ENCODE results near the gene TRPM7.
"Not testable (repeated sequence)": the region's sequence is repeated elsewhere in the genome, so short reads cannot be mapped to it uniquely, and the experiment has no call there.

Gene TRPM7, protein sequence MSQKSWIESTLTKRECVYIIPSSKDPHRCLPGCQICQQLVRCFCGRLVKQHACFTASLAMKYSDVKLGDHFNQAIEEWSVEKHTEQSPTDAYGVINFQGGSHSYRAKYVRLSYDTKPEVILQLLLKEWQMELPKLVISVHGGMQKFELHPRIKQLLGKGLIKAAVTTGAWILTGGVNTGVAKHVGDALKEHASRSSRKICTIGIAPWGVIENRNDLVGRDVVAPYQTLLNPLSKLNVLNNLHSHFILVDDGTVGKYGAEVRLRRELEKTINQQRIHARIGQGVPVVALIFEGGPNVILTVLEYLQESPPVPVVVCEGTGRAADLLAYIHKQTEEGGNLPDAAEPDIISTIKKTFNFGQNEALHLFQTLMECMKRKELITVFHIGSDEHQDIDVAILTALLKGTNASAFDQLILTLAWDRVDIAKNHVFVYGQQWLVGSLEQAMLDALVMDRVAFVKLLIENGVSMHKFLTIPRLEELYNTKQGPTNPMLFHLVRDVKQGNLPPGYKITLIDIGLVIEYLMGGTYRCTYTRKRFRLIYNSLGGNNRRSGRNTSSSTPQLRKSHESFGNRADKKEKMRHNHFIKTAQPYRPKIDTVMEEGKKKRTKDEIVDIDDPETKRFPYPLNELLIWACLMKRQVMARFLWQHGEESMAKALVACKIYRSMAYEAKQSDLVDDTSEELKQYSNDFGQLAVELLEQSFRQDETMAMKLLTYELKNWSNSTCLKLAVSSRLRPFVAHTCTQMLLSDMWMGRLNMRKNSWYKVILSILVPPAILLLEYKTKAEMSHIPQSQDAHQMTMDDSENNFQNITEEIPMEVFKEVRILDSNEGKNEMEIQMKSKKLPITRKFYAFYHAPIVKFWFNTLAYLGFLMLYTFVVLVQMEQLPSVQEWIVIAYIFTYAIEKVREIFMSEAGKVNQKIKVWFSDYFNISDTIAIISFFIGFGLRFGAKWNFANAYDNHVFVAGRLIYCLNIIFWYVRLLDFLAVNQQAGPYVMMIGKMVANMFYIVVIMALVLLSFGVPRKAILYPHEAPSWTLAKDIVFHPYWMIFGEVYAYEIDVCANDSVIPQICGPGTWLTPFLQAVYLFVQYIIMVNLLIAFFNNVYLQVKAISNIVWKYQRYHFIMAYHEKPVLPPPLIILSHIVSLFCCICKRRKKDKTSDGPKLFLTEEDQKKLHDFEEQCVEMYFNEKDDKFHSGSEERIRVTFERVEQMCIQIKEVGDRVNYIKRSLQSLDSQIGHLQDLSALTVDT (N-terminal part only)

DNA sequence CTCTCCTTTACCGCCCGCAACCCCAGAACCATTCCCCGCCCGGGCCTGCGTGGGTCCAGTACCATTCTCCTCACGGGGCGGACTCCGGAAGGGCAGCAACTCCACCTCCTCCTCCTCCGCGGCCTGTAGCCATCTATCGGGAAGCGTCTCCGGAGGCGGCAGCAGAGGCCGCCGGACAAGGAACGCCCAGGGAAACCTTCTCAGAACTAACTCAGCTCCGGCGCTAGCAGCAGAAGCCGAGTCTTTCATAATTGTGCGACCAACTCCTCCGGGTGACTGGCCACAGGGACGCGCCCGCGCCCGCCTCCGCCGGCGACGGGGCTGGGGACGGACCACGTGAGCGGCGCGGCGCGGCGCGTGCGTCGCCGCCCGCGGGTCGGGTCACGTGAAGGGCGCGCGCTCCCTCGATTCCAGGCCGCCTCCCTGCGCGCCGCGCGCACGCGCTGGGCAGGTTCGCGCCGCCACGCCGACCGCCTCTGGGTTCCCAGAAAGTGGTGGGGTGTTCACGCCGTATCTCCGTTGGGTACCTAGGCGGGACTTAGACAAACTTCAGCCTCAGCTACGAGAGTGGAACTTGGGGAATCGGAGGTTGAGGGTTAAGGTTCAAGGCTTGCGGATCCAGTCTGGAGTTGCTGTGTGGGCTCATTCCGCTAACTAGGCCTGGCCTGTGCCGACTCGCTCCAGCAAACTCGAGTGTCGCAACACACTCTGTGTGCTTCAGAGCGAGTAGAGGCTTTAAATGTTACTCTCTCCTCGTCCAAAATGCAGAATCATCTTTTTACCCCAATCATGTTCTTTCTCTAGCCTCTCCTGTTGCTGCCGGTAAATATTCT lies at the start of gene TRPM7:
Gene TRPM7, minus strand, starts transcription at position 329 of the 833 bp plus-strand sequence. Its CDS starts 264 bp downstream, at position 65.
- peak; percentile 90 for DNase-seq

DNA sequence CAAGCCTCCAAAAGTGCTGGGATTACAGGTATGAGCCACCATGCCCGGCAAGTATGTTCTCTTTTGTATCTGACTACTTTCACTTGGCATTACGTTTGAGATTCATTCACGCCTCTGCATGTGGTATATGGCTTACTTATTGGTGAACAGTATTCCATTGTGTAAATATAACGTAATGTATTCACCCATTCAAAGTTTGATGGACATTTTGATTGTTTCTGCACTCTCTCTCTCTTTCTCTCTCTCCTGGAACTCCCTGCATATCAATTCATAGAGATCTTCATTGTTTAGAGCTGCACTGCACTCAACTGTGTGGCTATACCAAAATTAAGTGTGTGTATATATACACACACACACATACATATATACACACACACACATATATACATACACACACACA lies 48.6 kb upstream of the TRPM7 start:
- DNase-seq = no peak

DNA sequence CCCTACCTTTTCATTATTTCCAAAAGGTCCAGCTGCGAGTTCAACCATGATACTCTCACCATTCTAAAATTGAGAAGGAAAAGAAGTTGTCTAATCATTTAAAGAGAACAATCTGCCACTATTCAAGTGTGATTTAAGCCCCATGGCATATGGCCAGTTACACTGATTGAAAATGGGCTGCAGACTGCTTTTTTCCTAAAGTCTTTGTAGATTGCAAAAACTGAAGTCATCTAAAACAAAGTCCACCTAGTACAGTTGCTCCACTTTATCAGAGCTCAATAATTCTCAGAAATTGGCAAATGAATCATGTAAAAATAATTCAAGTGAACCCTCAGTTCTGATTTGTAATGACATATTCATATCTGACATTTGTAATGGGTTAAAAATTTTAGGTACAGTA lies 39.7 kb upstream of the TRPM7 start:
- no peak for DNase-seq

DNA sequence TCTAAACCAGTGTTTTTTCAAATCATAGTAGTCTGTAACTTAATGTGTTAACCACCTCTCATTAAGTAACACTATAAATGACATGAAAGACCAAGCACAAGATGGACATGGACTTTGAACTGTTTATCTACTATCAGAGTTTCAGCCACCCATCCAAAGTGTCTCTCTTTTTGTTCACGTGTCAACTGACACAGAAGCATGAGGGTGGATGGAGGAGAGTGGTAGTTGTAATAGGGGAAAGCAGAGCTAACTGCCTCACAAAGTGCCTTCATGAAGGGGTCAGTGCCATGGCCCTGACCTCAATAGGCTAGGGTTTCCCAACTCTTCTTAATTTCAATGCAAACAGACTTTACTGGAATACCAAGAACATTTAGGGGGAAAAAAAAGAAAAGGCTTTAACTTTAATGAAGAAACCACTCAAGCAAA lies 32.1 kb upstream of the TRPM7 start:
- no peak for DNase-seq

DNA sequence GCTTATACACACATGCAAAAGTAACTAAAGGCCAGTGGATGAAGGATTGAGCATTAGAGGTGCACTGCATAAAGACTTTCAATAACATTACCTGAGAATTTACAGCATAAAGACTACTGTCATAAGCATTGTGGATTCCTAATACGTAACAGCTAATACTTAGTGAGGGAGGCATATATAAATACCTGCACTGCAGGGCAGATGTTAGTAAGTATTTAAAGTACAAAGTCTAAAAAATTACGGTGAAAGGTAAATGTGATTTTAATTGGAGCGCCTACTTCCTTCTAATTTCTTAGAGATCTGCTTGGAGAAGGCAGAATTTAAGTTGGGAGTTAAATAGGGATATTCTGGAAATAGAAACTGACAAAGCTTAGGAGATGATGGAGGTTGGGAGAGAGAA lies 25.4 kb upstream of the TRPM7 start:
- DNase-seq = no peak

DNA sequence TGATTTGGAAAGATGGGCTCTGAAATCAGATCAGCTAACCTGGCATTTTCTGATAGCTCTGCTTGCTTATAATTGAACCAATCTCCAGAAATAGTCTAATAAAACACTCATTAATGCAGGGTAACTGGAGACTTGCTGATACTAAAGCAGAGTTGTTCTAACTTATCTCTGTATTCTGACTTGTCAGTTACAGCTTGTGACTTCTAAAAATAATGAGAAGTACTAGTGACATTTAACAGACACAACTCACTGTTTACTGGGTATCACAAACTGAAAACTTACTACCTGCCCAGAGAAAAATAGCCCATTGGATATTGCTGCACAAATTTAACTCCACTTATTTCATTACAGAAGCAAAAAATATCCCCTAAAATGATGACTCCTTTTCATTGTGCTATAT lies 24.0 kb upstream of the TRPM7 start:
- no peak for DNase-seq

DNA sequence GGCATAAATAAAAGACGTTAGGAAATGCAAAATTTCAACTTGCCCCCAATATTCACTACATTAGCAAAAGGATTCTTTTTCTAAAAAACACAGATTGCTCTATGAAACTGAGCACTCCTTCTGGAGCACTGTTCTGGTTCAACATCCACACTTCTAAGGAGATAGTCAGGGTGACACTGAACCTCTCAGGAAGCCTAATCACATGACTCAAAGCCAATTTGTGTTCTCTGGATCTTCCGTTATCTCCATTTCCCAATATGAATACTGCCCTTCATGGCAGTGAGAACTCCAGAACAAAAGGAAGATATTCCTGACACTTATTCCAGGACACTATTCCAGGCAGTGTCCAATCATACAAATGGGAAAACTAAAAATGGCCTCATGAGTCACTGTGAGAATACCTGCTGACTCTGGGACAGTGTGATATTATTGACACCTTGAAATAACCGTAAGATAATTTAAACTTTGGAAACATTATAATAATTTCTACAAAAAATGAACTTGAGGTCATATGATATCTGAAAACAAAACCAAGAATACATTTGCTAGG lies 21.4 kb upstream of the TRPM7 start:
- DNase-seq = no peak

DNA sequence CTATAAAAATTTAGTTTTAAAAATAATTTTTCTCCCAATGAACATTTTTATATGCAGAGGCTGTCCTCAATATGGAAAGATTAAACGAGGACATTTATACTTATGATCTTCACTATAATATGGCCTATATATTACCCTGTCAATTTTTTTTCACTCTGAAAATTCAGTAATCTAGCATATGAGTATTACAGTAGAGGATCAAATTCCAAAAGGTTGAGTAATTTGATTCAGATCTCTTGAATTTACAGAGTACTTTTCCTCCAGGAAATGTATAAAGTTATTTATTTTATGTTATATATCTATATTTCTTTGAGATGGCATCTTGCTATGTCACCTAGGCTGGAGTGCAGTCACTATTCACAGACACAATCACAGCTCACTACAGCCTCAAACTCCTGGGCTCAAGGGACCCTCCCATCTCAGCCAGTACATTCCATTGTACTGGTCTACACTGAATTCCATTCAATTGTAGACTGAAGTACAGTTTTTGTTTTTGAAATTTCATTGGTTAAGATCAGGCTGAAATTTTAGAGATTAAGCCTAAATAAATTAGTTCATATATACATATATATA lies 16.3 kb upstream of the TRPM7 start:
- no peak for DNase-seq

DNA sequence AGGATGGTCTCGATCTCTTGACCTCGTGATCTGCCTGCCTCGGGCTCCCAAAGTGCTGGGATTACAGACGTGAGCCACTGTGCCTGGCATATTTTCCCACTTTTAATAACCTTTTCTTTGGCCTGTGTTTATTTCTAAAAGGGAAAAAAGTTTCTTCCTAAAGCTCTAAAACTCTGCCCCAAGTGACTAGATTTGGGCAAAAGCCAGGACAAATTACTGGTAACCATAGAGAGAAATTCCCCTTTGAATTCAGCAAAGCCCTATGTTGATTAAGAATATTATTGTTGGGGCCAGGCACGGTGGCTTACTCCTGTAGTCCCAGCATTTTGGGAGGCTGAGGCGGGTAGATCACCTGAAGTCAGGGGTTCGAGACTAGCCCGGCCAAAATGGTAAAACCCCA lies 11.5 kb upstream of the TRPM7 start:
- no peak for DNase-seq

DNA sequence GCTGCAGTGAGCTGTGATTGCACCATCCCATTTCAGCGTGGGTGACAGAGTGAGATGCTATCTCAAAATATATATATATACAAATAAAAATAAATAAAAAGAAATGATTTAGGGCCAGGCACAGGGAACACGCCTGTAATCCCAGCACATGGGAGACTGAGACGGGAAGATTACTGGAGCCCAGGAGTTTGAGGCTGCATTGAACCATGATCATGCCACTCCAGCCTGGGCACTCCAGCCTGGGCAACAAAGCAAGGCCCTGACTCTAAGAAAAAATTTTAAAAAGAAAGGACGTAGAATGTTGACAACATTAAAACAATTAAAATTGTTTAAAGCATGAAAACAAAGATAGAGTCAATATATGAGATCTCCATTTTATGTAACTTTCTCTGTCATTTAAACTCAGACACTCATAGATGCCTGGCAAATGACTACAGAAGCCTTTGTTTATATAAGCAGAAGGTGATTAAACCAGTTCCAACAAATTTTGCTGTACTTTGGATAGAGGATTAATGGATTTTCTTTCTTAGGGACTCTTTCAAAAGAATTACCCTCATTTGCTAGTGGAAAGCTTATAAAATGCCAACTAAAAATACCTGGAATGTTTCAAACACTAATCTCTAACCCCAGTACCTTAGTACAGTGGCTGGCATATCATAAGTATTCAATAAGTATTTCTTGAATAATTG lies 10.7 kb upstream of the TRPM7 start:
- DNase-seq = no peak

DNA sequence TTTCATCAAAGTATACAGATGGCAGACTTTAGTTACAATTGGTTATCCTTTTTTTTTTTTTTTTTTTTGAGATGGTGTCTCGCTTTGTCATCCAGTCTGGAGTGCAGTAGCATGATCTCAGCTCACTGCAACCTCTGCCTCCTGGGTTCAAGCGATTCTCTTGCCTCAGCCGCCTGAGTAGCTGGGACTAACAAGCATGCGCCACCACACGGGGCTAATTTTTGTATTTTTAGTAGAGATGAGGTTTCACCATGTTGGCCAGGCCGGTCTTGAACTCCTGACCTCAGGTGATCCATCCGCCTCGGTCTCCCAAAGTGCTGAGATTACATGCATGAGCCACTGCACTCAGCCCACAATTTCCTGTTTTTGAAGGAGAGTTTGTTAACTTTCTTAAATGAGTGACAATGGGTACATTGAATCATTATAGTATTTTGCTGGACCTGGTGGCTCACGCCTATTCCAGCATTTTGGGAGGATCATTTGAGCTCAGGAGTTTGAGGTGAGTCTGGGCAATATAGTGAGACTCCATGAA lies 8.1 kb upstream of the TRPM7 start:
- not testable (repeated sequence) for DNase-seq

DNA sequence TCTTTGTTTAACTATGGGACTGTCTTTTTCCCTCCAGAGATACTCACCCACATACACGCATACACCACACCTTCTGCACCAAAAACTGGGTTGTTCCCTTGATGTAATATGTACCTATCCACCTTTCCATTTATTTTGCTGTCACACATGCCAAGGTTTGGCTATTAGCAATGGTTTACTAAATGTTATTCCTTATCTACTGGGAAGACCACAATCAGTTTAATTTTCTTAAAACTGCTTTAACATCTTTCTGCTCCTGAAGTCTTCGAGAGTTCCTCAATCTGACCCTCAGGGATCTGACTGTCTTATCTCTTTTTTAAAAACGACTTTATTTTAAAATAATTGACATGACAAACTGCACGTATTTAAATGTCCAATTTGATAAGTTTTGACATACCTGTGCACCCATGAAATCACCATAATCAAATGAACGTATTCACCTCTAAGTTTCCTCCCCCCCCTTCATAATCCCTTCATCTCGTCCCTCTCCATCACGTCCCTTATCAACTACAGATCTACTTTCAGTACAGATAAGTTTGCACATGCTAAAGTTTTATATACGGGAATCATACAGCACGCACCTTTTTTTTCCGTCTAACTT lies 805 bp upstream of the TRPM7 start:
- no peak for DNase-seq

DNA sequence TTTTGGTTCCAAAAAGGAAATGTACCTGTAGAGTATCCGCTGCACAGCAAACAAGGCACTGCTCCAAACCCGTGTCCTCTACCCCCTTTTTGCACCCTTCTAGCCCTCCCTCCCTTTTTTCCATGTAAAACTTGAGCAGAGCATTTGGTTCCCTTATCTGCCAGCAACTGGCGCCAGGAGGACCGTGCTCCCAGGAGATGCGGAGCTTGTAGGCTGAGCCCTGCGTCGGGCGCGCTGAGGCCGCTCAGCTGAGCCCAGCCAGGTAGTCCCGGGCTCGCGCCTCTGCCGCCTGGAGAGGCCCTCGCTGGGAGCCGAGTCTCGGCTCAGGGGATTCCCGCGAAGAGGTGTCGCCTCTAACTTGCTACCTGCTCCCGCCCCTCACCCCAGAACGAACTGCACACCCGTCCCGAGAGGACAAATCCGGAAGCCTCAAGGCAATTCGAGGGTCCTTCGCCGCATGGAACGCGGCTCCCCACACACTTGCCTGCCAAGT lies 575 bp downstream of the TRPM7 start:
- DNase-seq = peak; percentile 84

DNA sequence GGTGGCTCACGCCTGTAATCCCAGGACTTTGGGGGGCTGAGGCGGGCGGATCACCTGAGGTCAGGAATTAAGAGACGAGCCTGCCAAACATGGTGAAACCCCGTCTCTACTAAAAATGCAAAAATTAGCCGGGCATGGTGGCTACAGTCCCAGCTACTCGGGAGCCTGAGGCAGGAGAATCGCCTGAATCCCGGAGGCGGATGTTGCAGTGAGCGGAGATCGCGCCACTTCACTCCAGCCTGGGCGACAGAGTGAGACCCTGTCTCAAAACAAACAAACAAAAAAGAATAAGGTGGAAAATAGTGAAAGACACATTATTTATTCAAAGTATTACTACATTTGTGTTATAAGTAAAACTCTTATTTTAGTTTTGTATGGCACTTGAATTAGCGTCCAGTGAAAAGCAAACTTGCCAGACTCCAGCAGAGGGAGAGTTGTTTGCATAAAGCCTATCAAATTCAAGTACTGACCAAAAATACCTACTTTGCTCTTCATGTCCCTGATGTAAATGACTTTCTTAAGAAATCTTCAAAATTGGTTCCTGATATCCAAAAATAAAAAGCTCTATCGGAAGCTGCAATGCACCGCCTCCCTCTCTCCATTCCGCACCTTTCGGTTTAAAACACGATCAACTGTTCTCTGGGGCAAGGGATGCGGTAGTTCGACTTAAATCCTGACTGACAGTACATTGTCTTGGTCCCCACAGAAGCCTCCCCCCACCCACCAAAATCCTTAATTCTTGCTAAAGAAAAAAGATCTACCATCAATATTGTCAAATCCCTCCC lies 1.2 kb downstream of the TRPM7 start:
- DNase-seq = no peak

DNA sequence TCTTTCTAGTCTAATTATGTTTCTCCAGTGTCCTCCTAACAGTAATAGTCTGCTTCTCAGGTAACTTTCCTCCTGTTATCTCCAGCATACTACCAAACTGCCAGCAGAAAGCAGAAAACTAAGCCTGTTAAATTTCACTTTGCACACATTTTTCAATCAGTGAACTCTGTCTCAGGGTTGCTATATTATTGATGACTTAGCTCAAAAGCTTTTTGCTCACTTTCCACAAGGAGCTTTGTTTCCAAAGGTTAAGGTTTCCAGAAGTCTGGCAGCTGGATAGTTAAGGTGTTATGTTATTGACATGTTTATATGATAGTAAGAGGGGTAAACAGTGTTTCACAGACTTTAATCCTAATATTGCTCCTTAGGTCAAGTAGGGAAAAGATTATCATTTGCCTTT lies 5.1 kb downstream of the TRPM7 start:
- no peak for DNase-seq

DNA sequence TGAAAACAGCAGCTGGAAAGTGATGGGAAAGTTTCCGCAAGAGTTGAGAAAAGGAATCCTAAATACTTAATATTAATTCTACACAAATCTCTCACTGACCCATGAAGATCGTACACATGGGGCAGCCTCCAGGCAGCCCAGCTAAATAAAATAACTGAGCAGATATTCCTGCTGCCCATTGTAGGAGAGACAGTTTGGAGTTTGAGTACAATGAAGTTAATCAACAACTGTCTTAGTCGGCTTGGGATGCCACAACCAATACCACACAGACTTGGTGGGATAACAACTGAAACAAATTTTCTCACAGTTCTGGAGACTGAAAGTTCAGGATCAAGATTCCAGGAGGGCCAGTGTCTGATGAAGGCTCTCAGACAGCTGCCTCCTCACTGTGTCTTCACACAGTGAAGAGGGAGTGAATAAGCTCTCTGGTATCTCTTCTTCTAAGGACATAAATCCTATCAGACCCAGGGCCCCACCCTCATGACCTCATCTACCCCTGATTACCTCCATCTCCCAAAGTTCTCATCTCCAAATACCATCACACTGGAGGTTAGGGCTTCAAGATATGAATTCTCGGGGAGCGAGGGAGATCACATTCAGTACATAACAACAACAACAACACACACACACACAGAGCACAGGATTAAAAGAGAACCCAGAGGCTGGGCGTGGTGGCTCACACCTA lies 9.7 kb downstream of the TRPM7 start:
- DNase-seq = no peak

DNA sequence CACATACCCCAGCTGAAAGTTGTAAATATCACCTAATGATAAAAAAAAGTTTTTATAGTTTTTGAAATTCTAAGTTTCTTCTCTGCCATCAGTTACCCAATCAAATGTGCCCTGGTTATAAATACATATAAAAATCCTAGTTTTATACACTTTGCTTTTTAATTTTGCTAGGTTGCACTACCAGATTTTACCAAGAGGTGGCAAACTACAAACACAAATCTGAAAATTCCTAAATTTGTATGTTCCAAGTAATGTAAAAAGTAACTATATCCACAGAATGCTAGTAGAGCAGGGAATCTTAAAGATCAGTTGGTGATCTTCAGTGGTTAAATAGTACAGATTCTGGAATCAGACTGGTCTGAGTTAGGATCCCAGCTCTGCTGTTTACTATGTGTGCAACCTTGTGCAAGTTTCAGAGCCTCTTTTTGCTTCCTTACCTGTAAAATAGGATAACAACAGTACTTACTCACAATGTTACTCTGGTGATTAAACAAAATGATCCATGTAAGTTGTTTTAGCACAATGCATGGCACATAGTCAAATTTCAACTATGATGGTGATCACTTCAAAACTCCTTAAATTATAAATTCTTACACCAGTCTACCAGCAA lies 11.0 kb downstream of the TRPM7 start:
- DNase-seq = no peak

DNA sequence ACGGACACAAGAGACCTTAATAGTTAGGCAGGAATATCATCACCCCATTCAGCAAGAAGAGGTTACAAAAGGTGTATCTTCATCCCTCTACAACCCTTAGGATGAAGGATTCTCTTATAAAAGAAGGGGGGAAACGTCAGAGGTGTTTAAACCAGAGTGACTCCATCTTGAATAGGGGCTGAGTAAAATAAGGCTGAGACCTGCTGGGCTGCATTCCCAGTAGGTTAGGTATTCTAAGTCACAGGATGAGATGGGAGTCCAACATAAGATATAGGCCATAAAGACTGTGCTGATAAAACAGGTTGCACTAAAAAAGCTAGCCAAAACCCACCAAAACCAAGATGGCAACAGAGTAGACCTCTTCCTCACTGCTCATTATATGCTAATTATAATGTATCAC lies 16.5 kb downstream of the TRPM7 start:
- DNase-seq = no peak
